NCI-H2171 treated with DMSO at 0.1 percent for 48 hours (cell line): ENCODE results near the gene KCTD12.
"Not testable (repeated sequence)": the region's sequence is repeated elsewhere in the genome, so short reads cannot be mapped to it uniquely, and the experiment has no call there.

ENCODE experiments used
- DNase-seq: peaks from one replicate; lab custom pipeline; 2025; lab: John Stamatoyannopoulos, UW

The KCTD12 gene

DNA sequence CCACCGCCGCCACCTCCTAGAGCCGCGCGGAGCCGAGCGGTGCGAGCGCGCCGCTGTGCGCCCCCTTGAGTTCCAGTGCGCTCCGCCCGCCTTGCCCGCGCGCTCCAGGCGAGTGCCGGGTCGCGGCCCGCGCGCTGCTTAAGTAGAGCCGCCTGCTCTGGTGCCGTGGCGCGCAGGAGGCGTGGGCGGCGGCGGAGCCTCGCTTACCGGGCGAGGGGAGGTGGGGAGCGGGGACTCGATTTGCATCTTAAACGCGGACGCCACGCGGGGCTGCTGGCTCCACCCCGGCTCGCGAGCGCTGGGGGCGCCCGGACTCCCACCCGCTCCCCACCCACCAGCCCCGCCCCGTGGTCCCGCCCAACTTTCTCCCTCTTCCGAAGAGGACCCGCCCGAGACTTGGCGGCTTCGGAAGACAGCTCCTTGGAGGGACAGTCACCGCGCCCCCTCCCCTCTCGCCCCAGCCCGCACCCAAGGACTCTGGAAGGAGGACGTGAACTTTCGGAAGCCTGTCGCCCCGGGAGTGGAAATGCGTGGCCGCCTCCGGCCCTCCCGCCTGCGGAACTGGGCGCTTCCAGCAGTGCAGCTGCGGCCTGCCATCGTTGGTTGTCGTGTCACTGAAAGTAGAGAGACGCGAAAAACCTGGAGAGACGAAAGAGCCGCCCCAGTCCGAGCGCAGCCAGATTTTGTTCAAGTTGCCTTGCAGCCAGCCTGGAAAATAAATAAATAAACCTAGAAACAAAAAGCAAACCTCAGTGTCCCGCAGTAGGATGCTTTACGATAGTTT is at the start of gene KCTD12:
TSS of gene KCTD12 (minus strand) at position 114 of the 784 bp plus-strand sequence. CDS start 257 bp downstream, outside the sequence.
- DNase-seq = peak; percentile 64

DNA sequence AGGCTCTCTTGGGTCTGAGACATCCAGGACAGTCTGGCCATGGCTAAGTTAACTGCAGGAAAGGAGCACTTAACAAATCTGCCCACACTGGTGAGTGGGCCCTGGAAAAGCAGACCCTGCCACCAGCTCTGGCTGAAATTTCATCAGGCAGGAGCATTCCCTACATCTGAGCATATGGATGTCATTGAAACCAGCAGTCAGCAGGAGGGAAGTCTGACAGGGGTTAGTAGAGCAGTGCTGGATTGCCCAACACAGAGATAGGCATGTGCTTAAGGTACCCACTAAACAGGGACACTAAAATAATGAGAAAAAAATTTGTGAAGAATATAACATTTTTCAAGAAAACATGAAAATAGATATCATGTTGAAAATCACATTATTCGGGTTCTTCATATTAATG is 48.5 kb upstream of the KCTD12 start:
- DNase-seq = peak; percentile 68

DNA sequence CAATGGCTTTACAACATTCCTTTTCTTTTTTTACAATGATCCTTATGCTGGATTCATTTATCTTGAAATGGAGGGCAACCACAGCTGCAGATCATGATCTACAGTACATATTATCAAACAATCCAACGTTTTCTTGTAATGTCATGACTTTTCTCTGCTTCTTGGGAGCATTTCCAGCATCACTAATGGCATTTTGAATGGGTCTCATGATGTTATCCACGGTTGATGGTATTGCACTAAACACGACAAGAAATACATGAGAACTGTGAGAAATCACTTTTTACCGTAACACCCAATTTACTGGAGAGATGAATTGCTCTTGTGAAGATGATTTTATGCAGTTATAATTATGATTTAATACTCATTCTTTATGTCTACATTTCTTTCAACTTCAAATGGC is 45.9 kb upstream of the KCTD12 start:
- DNase-seq = no peak

DNA sequence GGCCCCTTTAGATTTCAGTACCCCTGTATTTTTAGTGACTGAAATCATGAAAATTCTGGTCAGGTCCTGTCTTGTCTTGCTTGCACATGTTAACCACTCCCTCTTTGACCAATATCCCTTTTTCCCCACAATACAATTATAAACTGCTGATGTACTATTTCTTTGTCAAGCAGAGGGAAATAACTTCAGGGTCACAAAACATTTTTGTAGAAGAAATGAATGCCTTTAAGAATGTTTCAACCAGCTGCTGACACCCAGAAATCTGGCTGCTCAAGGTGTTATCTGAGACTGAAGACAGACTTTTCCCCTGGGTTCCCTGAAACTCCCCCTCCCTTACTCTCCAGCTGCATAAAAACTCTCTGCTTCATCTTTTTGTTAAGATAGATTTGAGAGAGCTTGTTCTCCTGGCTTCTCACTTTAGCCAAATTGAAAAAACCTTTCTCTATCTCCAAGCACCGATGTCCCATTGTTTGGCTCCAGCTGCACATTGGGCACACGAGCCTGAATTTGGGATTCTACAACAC is 43.7 kb upstream of the KCTD12 start:
- peak; percentile 31 for DNase-seq

DNA sequence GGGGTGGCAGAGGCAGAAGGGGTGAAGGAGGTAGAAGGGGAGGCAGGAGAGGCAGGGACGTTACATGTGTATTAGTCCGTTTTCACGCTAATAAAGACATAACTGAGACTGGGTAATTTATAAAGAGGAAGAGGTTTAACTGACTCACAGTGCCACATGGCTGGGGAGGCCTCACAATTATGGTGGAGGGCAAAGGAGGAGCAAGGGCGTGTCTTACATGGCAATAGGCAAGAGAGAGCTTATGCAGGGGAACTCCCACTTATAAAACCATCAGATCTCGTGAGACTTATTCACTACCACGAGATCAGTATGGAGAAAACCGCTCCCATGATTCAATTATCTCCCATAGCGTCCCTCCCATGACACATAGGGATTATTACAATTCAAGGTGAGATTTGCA is 43.1 kb upstream of the KCTD12 start:
- no peak for DNase-seq

DNA sequence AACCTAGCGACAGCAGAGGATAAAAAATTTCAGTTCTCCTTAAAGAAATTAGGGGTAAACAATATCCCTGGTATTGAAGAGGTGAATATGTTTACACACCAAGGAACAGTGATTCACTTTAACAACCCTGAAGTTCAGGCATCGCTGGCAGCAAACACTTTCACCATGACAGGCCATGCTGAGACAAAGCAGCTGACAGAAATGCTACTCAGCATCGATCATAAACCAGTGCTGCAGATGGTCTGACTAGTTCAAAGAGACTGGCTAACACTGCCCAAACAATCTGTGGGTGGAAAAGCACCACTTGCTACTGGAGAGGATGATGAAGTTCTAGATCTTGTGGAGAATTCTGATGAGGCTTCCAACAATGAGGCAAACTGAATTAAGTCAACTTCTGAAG is 42.3 kb upstream of the KCTD12 start:
- no peak for DNase-seq

DNA sequence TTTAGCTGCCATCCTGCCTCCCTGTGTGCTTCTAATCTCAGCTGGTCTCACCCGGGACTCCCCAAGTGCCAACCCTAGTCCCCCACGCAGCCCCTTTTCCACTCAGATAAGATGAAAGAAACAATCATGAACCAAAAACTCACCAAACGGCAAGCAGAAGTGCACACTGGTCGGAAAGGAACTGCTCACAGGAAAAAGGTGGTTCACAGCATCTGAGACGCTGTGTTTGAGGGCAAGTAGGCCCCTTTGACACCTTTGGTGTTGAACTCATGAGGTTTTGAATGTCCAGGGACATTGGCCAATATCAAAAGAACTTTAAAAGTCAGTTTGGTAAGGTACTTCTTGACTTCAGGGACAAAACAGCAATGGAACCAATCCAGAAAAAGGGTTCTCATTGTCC is 41.8 kb upstream of the KCTD12 start:
- no peak for DNase-seq

DNA sequence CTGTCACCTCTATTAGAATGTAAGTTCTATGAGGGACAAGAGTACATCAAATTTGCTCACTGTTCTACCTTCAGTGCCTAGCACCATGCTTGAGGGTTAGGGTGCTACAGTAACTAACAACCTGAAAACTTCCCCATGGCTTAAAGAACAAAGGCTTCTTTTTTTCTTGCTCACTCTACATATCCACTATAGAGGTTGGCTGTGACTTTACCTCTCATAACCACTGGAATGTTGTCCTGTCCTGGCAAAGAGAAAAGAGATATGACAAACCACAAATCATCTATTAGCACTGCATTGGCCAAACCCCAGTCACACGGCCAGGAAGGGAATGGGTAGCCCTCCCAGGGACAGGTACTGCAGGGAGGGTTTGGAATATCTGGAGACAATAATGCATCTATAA is 38.9 kb upstream of the KCTD12 start:
- no peak for DNase-seq

DNA sequence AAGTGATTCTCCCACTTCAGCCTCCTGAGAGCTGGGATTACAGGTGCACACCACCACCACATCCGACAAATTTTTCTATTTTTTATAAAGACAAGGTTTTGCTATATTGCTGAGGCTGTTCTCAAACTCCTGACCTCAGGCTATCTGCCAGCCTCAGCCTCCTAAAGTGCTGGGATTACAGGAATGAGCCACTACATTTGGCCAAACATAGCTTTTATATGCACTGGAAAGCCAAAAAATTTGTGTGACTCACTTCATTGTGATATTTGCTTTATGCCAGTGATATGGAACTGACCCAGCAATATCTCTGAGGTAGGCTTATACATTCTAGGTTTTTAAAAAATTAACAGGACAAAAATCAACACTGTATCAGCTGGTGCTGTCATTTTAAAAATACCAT is 35.3 kb upstream of the KCTD12 start:
- no peak for DNase-seq

DNA sequence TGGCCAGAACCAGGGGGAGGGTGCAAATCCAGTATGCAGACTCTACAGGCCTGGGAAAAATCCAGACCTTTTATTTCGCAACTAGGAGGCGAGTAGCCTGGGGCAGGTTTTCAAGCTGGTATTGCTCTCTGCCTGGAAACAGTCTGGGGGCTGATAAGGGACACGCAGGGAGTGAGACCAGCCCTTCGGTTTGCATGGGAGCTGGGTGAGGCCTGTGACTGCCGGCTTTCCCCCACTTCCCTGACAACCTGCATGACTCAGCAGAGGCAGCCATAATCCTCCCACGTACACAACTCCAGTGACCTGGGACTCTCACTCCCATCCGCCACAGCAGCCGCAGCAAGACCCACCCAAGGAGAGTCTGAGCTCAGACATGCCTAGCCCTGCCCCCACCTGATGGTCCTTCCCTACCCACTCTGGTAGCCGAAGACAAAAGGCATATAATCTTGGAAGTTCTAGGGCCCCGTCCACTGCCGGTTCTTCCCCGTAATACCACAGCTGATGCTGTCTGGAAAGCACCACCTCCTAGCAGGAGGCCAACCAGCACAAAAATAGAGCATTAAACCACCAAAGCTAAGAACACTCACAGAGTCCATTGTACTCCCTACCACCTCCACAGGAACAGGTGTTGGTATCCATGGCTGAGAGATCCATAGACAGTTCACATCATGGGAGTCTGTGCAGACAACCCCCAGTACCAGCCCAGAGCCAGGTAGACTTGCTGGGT is 31.7 kb upstream of the KCTD12 start:
- DNase-seq = not testable (repeated sequence)

DNA sequence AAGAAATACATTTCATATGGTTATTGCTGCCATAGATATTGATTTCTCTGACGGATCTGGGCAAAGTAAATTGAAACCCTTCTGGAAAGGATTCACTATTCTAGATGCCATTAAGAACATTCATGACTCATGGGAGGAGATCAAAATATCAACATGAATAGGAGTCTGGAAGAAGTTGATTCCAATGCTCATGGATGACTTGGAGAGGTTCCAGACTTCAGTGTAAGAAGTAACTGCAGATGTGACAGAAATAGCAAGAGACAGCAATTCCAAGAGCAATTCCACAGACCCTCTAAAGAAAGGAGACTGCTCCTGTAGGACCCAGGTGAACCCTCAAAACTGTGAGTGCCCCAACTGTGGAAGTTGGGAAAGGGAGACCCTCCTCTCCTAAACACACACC is 30.9 kb upstream of the KCTD12 start:
- DNase-seq = no peak

DNA sequence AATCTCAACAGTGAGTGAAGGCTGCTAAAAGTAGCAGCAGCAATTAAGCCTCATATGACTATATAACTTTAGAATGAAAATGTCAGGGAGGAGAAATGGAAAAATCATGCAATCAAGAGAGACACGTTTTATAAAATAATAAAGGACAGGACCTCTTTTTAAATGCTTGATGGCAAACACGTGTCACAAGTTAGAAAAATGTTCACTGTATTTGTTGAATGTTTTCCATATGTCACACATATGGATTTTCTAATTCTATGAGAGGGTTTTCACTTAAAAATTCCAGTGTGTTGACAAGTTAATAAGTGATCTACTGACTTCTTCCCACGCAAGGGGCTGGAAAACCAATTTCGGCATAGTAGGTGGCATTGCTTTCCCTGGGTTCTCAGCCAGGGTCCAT is 27.7 kb upstream of the KCTD12 start:
- no peak for DNase-seq

DNA sequence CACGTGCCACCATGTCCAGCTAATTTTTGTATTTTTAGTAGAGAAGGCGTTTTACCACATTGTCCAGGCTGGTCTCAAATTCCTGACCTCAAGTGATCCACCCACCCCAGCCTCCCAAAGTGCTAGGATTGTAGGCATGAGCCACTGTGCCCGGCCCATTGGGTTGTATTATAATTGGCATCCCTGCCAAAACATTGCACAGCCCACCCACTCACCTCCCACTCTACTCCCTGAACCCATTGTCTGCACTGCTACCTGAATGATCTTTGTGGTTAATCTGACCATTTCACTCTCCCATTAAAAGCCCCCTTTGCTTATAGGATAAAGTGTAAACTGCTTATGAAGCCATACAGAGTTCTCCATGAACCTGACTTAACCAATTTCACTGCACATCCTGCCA is 26.3 kb upstream of the KCTD12 start:
- no peak for DNase-seq

DNA sequence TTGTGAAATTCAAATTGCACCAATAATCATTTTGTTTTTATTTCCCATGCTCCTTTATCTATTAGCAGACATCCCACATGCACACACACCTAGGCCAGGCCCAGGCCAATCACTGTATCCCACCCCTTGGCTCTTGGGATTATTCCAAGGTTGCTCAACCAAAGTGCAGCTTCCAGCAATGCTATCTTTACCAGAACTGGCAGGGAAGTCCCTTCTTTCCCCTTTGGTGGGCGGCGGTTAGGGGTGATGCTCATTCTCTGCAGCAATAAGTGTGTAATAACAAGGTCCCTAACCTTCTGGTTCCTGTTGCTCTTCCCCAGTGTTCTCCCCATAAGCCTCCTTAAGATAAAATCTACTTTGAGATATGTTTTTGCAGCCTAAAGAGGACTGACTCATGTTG is 18.3 kb upstream of the KCTD12 start:
- DNase-seq = no peak

DNA sequence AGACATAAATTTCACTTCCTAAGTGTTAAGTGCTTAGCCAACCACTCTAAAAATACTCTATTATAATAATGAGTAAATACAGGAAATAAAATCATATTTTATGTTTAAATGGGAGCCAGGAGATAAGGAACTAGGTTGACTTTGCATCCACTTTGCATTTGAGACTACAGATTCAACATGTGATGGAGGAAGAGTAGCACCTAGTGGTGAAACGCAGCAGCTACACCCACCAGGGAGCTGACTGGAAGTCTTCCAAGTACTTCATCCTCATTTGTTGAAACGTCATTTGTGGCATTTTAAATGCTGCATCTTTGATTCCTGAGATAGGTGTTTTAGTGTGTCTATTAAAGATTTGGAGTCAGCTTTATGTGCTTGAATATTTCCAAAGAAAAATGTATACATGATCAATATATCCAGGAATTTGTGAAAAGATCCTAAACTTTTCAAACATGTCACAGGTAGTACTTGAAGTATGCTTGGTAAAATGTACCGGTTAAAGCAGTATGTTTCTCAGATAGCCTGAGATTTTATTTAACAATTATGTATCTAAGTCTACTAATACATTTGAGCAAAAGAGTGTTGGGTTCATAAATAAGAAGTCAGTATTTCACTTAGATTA is 17.4 kb upstream of the KCTD12 start:
- peak; percentile 82 for DNase-seq

DNA sequence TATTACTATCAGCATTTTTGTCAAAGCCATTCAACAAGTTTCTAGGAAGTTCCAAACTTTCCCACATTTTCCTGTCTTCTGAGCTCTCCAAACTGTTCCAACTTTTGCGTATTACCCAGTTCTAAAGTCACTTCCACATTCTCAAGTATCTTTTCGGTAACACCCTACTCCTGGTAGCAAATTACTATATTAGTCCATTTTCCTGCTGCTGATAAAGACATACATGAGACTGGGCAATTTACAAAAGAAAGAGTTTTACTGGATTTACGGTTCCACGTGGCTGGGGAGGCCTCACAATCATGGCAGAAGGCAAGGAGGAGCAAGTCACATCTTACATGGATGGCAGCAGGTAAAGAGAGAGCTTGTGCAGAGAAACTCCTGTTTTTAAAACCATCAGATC is 12.9 kb upstream of the KCTD12 start:
- not testable (repeated sequence) for DNase-seq

DNA sequence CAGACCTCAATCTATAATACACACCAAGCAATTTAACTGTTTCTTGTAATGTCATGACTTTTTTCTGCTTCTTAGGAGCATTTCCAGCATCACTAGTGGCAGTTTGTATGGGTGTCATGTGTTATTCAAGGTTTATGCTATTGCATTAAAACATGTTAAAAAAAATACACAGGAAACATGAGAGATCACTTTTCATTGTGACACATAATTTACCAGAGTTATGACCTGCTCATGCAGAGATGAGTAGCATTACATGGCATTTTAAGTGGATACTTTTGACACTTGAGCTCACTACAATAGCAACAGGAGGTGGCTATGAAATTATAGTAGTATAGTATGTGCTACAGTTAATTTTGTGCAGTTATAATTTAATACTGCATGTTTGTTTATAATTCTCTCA is 11.0 kb upstream of the KCTD12 start:
- peak; percentile 40 for DNase-seq

DNA sequence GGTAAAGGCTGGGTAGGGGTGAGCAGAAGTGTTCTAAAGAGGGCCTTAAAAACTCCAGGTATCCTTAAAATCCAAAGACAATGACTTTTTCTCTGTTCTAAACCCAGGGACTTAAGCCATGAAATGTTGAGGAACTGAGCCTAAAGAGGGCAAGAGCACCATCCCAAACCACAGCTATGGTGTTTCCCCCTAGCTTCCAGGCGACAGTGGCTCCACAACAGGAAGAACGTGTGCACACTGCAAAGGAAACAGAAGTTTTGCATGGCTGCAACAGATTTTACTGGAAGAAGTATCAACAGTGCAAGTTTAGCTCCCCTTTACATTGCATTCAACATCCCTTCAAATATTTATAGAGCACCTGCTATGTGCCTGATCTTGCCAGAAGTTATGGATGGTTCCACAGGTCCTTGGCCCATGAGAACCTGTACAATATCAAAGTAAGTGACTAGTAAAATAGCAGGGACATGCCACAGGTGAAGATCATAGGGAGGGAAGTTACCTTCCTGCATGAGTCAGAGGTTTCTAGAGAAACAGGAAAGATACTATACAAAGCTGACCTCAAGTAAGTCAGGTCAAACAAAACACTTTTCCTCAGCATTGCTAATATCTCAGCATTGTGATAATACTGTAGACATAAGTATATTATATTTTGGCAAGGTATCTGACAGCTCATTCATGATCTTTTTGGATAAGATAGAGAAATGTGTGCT is 8.4 kb upstream of the KCTD12 start:
- DNase-seq = no peak

DNA sequence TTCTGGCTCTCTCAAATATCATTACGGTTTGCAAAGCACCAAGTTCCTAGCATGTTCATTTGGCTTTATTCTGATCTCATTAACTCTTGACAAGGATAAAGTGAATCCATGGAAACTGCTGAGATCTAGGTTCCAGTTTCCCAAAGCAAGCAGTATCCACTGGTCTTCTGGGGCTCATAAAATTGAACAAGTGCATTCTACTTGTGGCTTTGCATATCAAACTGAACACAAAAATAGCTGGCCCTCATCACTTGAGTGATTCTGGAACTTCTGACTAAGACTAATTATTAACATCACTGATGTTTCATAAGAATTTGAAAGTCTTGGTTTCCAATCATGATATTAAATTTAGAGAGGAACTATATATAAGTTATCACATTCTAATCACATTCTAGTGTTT is 6.3 kb upstream of the KCTD12 start:
- DNase-seq = no peak

DNA sequence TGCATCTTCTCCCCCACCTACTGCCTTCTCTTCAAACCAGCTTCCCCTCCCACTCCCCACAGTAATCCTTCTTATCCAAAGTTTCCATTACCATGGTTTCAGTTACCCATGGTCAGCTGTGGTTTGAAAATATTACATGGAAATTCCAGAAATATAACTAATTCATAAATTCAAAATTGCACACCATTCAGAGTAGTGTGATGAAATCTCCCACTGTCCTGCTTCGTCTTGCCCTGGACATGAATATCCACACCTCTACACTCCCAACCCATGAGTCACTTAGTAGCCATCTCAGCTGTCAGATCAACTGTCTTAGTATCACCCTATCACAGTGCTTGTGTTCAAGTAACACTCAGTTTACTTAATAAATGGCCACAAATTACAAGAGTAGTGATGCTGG is 3.8 kb upstream of the KCTD12 start:
- no peak for DNase-seq

DNA sequence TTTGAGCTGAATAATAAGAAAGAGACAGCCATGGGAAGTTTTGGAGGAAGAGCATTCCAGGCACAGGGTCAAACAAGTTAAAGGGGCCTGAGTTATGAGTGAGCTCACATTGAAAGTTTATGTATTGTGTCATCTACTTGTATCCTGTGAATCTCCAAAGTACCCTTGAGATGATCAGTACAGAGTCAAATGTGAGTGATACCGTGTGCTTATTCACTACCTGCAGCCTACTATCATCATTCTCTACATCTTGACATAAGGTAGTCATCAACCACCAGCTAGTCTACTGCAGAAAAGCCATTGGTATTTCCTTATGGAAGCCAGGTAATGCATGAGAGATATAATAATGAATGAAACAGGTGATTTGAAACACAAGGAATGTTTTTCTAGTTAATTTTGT is 3.0 kb upstream of the KCTD12 start:
- no peak for DNase-seq

DNA sequence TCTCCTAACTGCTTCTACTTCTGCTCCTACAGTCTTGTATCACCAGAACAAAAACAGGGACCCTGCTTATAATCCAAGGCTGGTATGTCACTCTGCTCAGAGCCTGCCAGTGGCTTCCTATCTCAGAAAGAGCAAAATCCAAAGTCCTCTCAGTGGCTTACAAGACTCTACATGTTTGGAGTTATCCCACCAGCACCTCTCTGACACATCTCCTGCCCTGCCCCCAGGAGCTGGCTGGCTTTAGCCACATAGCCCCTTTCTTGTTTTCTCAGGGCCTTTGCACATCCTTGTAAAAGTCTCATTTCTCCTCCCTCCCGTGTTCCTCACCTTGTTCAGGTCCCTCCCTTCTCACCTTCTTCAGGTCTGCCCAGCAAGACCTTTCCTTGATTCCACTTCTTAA is 2.2 kb upstream of the KCTD12 start:
- no peak for DNase-seq
